Activated CD4-positive, alpha-beta memory T cell treated with anti-CD3 and anti-CD28 coated beads, Interleukin-2, amount 10 ng/mL, durations not matched to agents 7 days and 5 days (primary cell): ENCODE measurements around the gene PSMG3. TPM values are rescaled to one million over a fixed set of nuclear protein-coding genes. Genes with fewer than 3 reads are reported as not detected.

Source experiments
- CTCF ChIA-PET: fragments of 350-600 bp; sonication (Branson Sonifier 250); formaldehyde crosslinking; loops from one replicate; lab custom pipeline; 2021; ENCODE audit warnings: antibody characterized with exemption, inconsistent platforms; lab: Charles Lee
- POLR2A ChIA-PET: fragments of 350-600 bp; sonication (Branson Sonifier 250); formaldehyde crosslinking; loops from one replicate; lab custom pipeline; 2021; ENCODE audit warnings: antibody characterized with exemption; lab: Charles Lee
- DNase-seq: peaks from one replicate; pipeline ENCODE4 v3.0.0-alpha.2; 2020
- H3K27ac Mint-ChIP-seq: one replicate; pipeline ENCODE4 v1.8.0; 2021; ENCODE audit warnings: mild to moderate bottlenecking, mixed read lengths
- H3K27me3 Mint-ChIP-seq: one replicate; pipeline ENCODE4 v1.8.0; 2021; ENCODE audit warnings: mixed read lengths
- H3K36me3 Mint-ChIP-seq: one replicate; pipeline ENCODE4 v1.8.0; 2021; ENCODE audit warnings: low read depth, mixed read lengths
- H3K4me1 Mint-ChIP-seq: one replicate; pipeline ENCODE4 v1.8.0; 2021; ENCODE audit warnings: mixed read lengths
- H3K4me3 Mint-ChIP-seq: one replicate; pipeline ENCODE4 v1.8.0; 2021; ENCODE audit warnings: mild to moderate bottlenecking, mixed read lengths
- H3K9me3 Mint-ChIP-seq: one replicate; pipeline ENCODE4 v1.8.0; 2021; ENCODE audit warnings: mixed read lengths
- total RNA-seq, 2 experiments: library from RNA; stranded (reverse); gene quantifications; one replicate each; pipeline ENCODE4 v1.2.3, GENCODE V29; 2021

PSMG3 gene
- total RNA-seq, 2 experiments from 2014 or later: 32.7 to 34.9 TPM

DNA sequence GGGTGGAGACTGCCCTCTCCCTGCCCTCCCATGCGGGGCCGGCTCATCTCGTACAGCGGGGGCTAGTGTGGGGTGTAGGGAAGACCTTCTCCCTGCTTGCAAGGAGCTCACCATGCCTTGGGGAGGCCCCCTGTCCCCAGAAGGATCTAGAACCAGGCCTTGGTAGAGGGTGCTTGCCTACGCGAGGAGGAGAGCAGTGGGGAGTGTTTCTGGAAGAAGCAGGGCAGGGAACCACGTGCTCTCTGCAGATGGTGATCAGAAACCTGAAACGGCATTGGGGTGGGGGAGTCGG, 36.6 kb downstream of the PSMG3 start:
- no peaks in the 10 kb centered on the region for H3K27me3 Mint-ChIP-seq
- H3K27ac Mint-ChIP-seq: peak overlapping the region; percentile 92
- H3K36me3 Mint-ChIP-seq: peaks cover 9% of the 10 kb centered on the region
- H3K4me1 Mint-ChIP-seq: peaks cover 33% of the 10 kb centered on the region
- no peaks in the 10 kb centered on the region for H3K9me3 Mint-ChIP-seq
- CTCF ChIA-PET: no interaction called here
- peak overlapping the region; percentile 86 for H3K4me3 Mint-ChIP-seq
- POLR2A ChIA-PET: interaction anchor here (0.7 to 1.5 kb wide), 4 partner anchors 20 to 37 kb away, joined by 3 to 7 read pairs (median 4); partner anchors contain the start of genes PSMG3 and TMEM184A
- no peak for DNase-seq

DNA sequence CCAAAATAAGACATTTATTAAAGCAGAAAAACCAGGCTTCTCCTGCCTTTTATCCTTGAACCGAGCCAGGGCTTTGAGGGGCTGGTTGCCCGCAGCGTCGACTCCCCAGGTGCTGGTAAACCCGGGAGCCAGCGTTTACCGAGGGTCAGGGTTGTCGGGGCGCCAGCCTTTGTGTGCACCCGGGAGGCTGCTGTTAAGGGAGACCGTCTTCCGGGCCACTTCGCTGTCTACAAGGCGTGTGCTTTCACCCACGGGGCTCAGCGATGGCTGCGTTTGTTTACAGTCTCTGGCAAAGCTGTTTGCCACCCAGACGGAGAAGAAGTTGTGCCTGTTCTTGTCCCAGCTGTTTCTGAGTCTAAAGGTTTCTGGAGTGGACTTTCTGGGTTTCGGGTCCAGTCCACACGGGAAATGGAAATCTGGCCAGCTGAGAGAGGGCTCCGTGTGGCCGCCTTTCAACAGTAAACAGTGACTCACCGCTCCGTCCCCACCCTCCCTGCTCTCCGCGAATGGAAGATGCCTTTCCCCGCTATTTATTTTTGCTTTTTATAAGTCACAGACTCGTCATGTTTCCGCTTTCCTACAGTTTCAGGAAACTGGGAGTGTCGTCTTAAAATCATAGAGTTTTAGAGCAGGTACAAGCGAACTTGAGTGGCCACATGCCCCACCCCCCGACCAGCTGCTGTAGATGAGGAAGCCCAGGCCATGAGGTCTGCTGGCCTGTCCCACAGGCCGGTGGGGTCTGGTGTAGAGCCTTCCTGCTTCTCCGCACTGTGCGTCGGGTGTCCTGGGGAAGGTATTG, 37.2 kb downstream of the PSMG3 start:
- H3K27ac Mint-ChIP-seq: peak overlapping the region; percentile 92
- peaks cover 9% of the 10 kb centered on the region for H3K36me3 Mint-ChIP-seq
- no peaks in the 10 kb centered on the region for H3K27me3 Mint-ChIP-seq
- CTCF ChIA-PET: no interaction called here
- peaks cover 33% of the 10 kb centered on the region for H3K4me1 Mint-ChIP-seq
- DNase-seq: peak; percentile 69
- POLR2A ChIA-PET: interaction anchor here (1.0 to 1.5 kb wide), 6 partner anchors 12 to 709 kb away, joined by 3 to 7 read pairs (median 4); partner anchors contain the start of genes MRM2, NUDT1 and PSMG3
- peak overlapping the region; percentile 86 for H3K4me3 Mint-ChIP-seq
- H3K9me3 Mint-ChIP-seq: no peaks in the 10 kb centered on the region

GRCh38 chr7:1531979-1532455, 37.8 kb downstream of the PSMG3 start:
- ChIA-PET POLR2A (interaction anchor here (1.0 to 1.5 kb wide), 6 partner anchors 12 to 710 kb away, joined by 3 to 7 read pairs (median 4); partner anchors contain the start of genes MRM2, NUDT1 and PSMG3), CTCF (no interaction called here)
- H3K9me3 Mint-ChIP-seq: no peaks in the 10 kb centered on the region
- H3K27me3 Mint-ChIP-seq: no peaks in the 10 kb centered on the region
- peaks cover 9% of the 10 kb centered on the region for H3K36me3 Mint-ChIP-seq
- DNase-seq: no peak
- peaks cover 33% of the 10 kb centered on the region for H3K4me1 Mint-ChIP-seq
- peak overlapping the region; percentile 92 for H3K27ac Mint-ChIP-seq
- peak overlapping the region; percentile 86 for H3K4me3 Mint-ChIP-seq

DNA sequence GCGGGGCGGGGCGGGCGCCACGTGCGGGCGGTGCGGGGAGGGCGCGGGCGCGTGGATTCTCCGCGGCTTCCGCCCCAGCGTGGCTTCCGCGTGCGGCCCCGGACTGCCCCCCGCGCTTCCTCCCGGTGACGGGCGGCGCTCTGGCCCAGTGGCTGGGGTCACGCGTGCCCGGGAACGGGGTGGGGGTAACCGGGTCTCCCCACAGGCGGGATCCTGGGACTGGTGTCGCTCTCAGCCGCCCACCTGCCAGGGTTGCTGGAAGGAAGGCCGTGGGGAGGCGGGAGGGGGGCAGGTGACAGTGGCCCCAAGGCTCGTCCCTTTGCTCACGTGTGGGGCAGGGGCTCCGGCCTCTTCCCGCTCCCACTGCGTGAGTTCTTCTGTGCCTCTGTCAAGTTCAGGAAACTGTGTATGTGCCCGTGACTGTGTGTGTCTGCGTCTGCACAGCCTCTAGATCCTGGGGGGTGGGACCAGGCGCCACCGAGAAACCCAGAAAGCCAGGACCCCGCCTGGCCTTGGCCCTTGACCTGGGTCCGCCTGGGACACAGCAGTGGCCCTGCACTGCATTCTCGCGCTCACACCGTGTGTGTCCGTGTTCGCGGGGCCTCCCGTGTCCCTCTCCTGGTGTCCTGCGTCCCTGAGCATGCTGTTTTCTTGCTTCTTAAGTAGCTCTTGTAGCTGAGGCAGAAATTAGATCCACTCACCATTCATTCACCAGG, 38.4 kb downstream of the PSMG3 start:
- Mint-ChIP-seq H3K36me3 (peaks cover 9% of the 10 kb centered on the region), H3K27ac (peak overlapping the region; percentile 92), H3K4me1 (peaks cover 32% of the 10 kb centered on the region), H3K27me3 (peaks cover 5% of the 10 kb centered on the region), H3K4me3 (peak overlapping the region; percentile 86), H3K9me3 (no peaks in the 10 kb centered on the region)
- POLR2A ChIA-PET: interaction anchor here (1.2 to 1.5 kb wide), 2 partner anchors 18 to 711 kb away, joined by 3 to 7 read pairs; partner anchors contain the start of genes MRM2 and NUDT1
- peak; percentile 42 for DNase-seq
- CTCF ChIA-PET: no interaction called here

DNA sequence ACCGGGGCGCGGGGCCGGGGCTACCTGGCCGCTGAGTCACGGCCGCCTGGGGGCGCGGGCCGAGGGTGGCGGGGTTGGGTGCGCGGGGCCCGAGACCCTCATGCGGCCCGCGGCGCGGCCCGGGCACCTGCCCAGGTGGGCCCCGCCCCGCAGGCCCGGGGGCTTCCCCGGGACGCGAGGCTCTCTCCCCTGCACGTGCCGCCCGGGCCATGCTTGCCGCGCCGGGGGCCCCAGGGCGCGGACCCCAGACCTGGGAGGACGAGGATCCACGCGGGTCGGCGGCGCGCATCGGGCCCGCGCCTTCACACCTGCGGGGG, 38.9 kb downstream of the PSMG3 start:
- Mint-ChIP-seq H3K4me3 (no peak overlapping the region), H3K36me3 (peaks cover 9% of the 10 kb centered on the region), H3K4me1 (peaks cover 31% of the 10 kb centered on the region), H3K27ac (no peak overlapping the region), H3K27me3 (peaks cover 5% of the 10 kb centered on the region), H3K9me3 (no peaks in the 10 kb centered on the region)
- ChIA-PET POLR2A (no interaction called here), CTCF (no interaction called here)
- DNase-seq: no peak

- no peak for DNase-seq
- POLR2A ChIA-PET: interaction anchor here (1.4 to 1.9 kb wide), 2 partner anchors 14 to 16 kb away, joined by 3 to 4 read pairs; no protein-coding TSS in a partner anchor
- peak overlapping the region; percentile 63 for H3K4me3 Mint-ChIP-seq
- H3K36me3 Mint-ChIP-seq: peaks cover 9% of the 10 kb centered on the region
- peaks cover 10% of the 10 kb centered on the region for H3K27me3 Mint-ChIP-seq
- H3K4me1 Mint-ChIP-seq: peaks cover 31% of the 10 kb centered on the region
- H3K9me3 Mint-ChIP-seq: no peaks in the 10 kb centered on the region
- CTCF ChIA-PET: no interaction called here
- H3K27ac Mint-ChIP-seq: peak overlapping the region; percentile 79
Observed at GRCh38 chr7:1529383-1530116, 40.3 kb downstream of the PSMG3 start.

- Mint-ChIP-seq H3K27me3 (peaks cover 10% of the 10 kb centered on the region), H3K36me3 (no peaks in the 10 kb centered on the region), H3K9me3 (no peaks in the 10 kb centered on the region), H3K4me1 (peaks cover 4% of the 10 kb centered on the region), H3K4me3 (no peak overlapping the region), H3K27ac (no peak overlapping the region)
- DNase-seq: no peak
- ChIA-PET POLR2A (no interaction called here), CTCF (no interaction called here)
Observed at GRCh38 chr7:1526271-1526754, 43.5 kb downstream of the PSMG3 start.

GRCh38 chr7:1525409-1525808, 44.4 kb downstream of the PSMG3 start:
- H3K4me1 Mint-ChIP-seq: peaks cover 4% of the 10 kb centered on the region
- no peak overlapping the region for H3K27ac Mint-ChIP-seq
- no peak for DNase-seq
- no peaks in the 10 kb centered on the region for H3K36me3 Mint-ChIP-seq
- ChIA-PET CTCF (no interaction called here), POLR2A (no interaction called here)
- peaks cover 10% of the 10 kb centered on the region for H3K27me3 Mint-ChIP-seq
- no peak overlapping the region for H3K4me3 Mint-ChIP-seq
- no peaks in the 10 kb centered on the region for H3K9me3 Mint-ChIP-seq

GRCh38 chr7:1523844-1524243, 46.0 kb downstream of the PSMG3 start:
- peaks cover 7% of the 10 kb centered on the region for H3K9me3 Mint-ChIP-seq
- CTCF ChIA-PET: no interaction called here

DNA sequence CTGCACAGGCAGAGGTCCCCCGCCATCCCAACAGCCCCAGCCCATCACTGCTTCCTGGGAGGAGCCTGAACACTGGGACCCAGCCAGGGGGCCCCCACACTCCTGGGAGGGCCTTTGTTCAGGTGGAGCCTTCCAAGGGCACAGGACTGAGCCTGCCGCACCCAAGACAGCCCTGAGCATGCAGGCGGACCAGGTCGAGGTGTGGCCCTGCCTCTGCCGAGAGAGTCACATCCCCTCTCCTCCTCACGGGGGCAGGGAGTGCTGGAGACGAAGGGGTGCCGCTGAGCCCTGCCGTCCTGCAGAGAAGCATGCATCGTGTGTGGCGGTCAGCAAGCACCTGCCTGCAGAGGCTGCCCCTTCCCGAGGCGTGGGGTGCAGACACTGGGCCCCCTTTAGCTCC, 46.6 kb downstream of the PSMG3 start:
- Mint-ChIP-seq H3K27ac (no peak overlapping the region), H3K27me3 (peaks cover 10% of the 10 kb centered on the region), H3K9me3 (peaks cover 7% of the 10 kb centered on the region), H3K4me3 (no peak overlapping the region), H3K4me1 (no peaks in the 10 kb centered on the region), H3K36me3 (no peaks in the 10 kb centered on the region)
- no peak for DNase-seq
- ChIA-PET POLR2A (no interaction called here), CTCF (no interaction called here)

More at GRCh38 chr7:1523844-1524243, 46.0 kb downstream of the PSMG3 start:
- Mint-ChIP-seq H3K4me3 (no peak overlapping the region), H3K36me3 (no peaks in the 10 kb centered on the region), H3K27ac (no peak overlapping the region), H3K4me1 (no peaks in the 10 kb centered on the region), H3K27me3 (peaks cover 10% of the 10 kb centered on the region)
- no peak for DNase-seq
- POLR2A ChIA-PET: no interaction called here

GRCh38 chr7:1521456-1521855, 48.4 kb downstream of the PSMG3 start:
- Mint-ChIP-seq H3K9me3 (peaks cover 7% of the 10 kb centered on the region), H3K4me1 (no peaks in the 10 kb centered on the region), H3K27me3 (peaks cover 4% of the 10 kb centered on the region), H3K36me3 (no peaks in the 10 kb centered on the region), H3K27ac (no peak overlapping the region), H3K4me3 (no peak overlapping the region)
- ChIA-PET POLR2A (no interaction called here), CTCF (no interaction called here)
- DNase-seq: no peak

DNA sequence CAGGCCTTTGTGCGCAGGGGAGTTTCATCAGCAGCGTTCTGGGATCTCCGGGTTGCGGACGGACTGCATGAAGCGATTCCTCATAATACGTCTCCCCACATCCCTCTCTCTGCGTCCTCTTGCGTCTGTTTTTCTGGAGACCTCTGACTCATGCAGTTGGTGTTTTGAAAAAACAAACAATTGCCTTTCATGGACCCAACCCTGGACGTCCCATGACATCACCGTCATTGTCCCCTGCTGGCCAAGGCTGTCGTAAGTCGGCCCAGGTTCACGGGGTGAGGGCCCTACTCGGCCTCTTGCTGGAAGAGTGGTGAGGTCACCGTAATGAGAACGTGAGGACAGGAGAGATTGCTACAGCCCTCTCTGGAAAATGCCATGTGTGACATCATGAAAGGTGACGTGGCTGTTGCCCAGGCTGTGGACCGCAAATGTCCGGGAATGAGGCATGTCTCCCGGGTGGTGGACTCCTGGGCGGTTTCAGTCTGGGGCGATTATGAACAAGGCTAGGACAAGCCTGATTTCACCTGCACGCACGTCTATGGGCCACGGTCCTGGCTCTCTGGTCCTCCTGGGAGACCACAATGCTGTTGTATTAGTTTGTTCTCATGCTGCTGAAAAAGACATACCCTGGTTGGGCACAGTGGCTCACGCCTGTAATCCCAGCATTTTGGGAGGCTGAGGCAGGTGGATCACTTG, 49.1 kb downstream of the PSMG3 start:
- Mint-ChIP-seq H3K27ac (no peak overlapping the region), H3K4me3 (no peak overlapping the region), H3K4me1 (no peaks in the 10 kb centered on the region), H3K27me3 (peaks cover 4% of the 10 kb centered on the region), H3K36me3 (no peaks in the 10 kb centered on the region), H3K9me3 (peaks cover 7% of the 10 kb centered on the region)
- ChIA-PET CTCF (no interaction called here), POLR2A (interaction anchor here (0.7 kb wide), 1 partner anchor 12 kb away, joined by 4 read pairs; no protein-coding TSS in a partner anchor)
- no peak for DNase-seq
